Measurements from ENCODE around the gene HSF5.

Gene HSF5

GRCh38 chr17:58487589-58488427, at the start of gene HSF5:
Gene HSF5, minus strand, starts transcription at chr17:58488408. Its CDS starts 134 bp downstream, at chr17:58488274.
- peak; percentile 70 for DNase-seq

- no peak for DNase-seq
Measured at GRCh38 chr17:58537266-58537665, 49.1 kb upstream of the HSF5 start.

GRCh38 chr17:58536542-58536941, 48.3 kb upstream of the HSF5 start:
- DNase-seq: no peak

GRCh38 chr17:58535431-58535830, 47.2 kb upstream of the HSF5 start:
- no peak for DNase-seq

GRCh38 chr17:58534901-58535421, 46.8 kb upstream of the HSF5 start:
- no peak for DNase-seq

- no peak for DNase-seq
Measured at GRCh38 chr17:58534331-58534730, 46.1 kb upstream of the HSF5 start.

GRCh38 chr17:58533616-58534188, 45.5 kb upstream of the HSF5 start:
- DNase-seq: no peak

GRCh38 chr17:58532555-58532951, 44.3 kb upstream of the HSF5 start:
- no peak for DNase-seq

- DNase-seq: peak; percentile 55
Measured at GRCh38 chr17:58531661-58532554, 43.7 kb upstream of the HSF5 start.

GRCh38 chr17:58531122-58531521, 42.9 kb upstream of the HSF5 start:
- DNase-seq: no peak

GRCh38 chr17:58530655-58531054, 42.4 kb upstream of the HSF5 start:
- DNase-seq: no peak

- no peak for DNase-seq
Measured at GRCh38 chr17:58529275-58529674, 41.1 kb upstream of the HSF5 start.

GRCh38 chr17:58528443-58528842, 40.2 kb upstream of the HSF5 start:
- DNase-seq: no peak

GRCh38 chr17:58527949-58528348, 39.7 kb upstream of the HSF5 start:
- no peak for DNase-seq

GRCh38 chr17:58527306-58527705, 39.1 kb upstream of the HSF5 start:
- DNase-seq: no peak

- no peak for DNase-seq
Measured at GRCh38 chr17:58525239-58525638, 37.0 kb upstream of the HSF5 start.

- DNase-seq: no peak
Measured at GRCh38 chr17:58521680-58522079, 33.5 kb upstream of the HSF5 start.

GRCh38 chr17:58520843-58521430, 32.7 kb upstream of the HSF5 start:
- DNase-seq: no peak

GRCh38 chr17:58517928-58518609, 29.9 kb upstream of the HSF5 start:
- peak; percentile 100 for DNase-seq

- DNase-seq: no peak
Measured at GRCh38 chr17:58517378-58517927, 29.2 kb upstream of the HSF5 start.

- no peak for DNase-seq
Measured at GRCh38 chr17:58516644-58517377, 28.6 kb upstream of the HSF5 start.

Data from stimulated activated CD4-positive, alpha-beta T cell treated with anti-CD3 and anti-CD28 coated beads, Interleukin-4, amount 100 ng/mL, for 24 hours (primary cell).